GM12878 (cell line): Measurements from ENCODE around the gene SYNJ2. TPM values are rescaled to one million over a fixed set of nuclear protein-coding genes. Genes with fewer than 3 reads are reported as not detected.

Experiments used
- ATAC-seq: fragments of 200-7000 bp; cut with Tn5 transposase; 3 replicates; pipeline ENCODE4 v1.9.1; 2020; ENCODE audit warnings: mild to moderate bottlenecking, moderate library complexity
- BruUV-seq: library from RNA; stranded (reverse); fragments of 400-500 nt; replicated peaks from 2 replicates; lab custom pipeline; 2021; lab: Mats Ljungman, UMichigan
- CTCF ChIA-PET: fragments of 300-600 bp; sonication (Branson Sonifier 250); formaldehyde crosslinking; extraction: SDS; loops from one replicate; lab custom pipeline; 2021; ENCODE audit warnings: inconsistent platforms; lab: Yijun Ruan, JAX
- POLR2A ChIA-PET: fragments of 350-600 bp; formaldehyde crosslinking; extraction: SDS; loops from one replicate; lab custom pipeline; 2021; ENCODE audit warnings: inconsistent platforms; lab: Charles Lee
- RAD21 ChIA-PET: fragments of 300-600 bp; sonication (Branson Sonifier 250); formaldehyde crosslinking; loops from one replicate; lab custom pipeline; 2023; ENCODE audit warnings: antibody characterized with exemption; ENCODE audit not compliant: unreplicated experiment; lab: Charles Lee
- SMC1A ChIA-PET: fragments of 300-600 bp; sonication (Branson Sonifier 250); formaldehyde crosslinking; loops from one replicate; lab custom pipeline; 2023; ENCODE audit not compliant: unreplicated experiment, uncharacterized antibody; lab: Charles Lee
- DNase-seq: peaks from one replicate; pipeline ENCODE4 v3.0.0-alpha.2; 2011; ENCODE audit warnings: low read depth, low spot score
- FAIRE-seq: peaks from 3 replicates; lab custom pipeline; 2011; peaks lifted over from hg19 to GRCh38; lab: Jason Lieb, UNC
- H2AFZ ChIP-seq: 2 replicates; pipeline ENCODE4 v1.6.0; 2011; ENCODE audit warnings: low read depth, low read length, control low read depth; ENCODE audit not compliant: control insufficient read depth
- H3K27ac ChIP-seq: 2 replicates; pipeline ENCODE4 v1.5.1; 2011; ENCODE audit warnings: control low read depth; ENCODE audit not compliant: control insufficient read depth, insufficient read depth
- H3K27me3 ChIP-seq, 2 experiments: replicated peaks in 1 of 2; 2 replicates each; pipeline versions ENCODE4 v1.6.0 to v1.6.1; 2011; ENCODE audit warnings: low read length in 1 of 2; ENCODE audit not compliant: control insufficient read depth in 2 of 2, insufficient read depth in 2 of 2
- H3K36me3 ChIP-seq, 2 experiments: 2 replicates each; pipeline ENCODE4 v1.5.1; 2011; ENCODE audit warnings: low read length in 1 of 2; ENCODE audit not compliant: control insufficient read depth in 2 of 2, insufficient read depth in 2 of 2
- H3K4me1 ChIP-seq: 2 replicates; pipeline ENCODE4 v1.6.1; 2011; ENCODE audit warnings: mild to moderate bottlenecking, low read length, moderate library complexity, mixed read lengths; ENCODE audit not compliant: control insufficient read depth, insufficient read depth
- H3K4me2 ChIP-seq: 2 replicates; pipeline ENCODE4 v1.6.0; 2011; ENCODE audit warnings: control low read depth; ENCODE audit not compliant: control insufficient read depth, insufficient read depth
- H3K4me3 ChIP-seq: fragments of 200-600 bp; sonication (generic); 2 replicates; pipeline ENCODE4 v1.5.1; 2016
- H3K79me2 ChIP-seq: 2 replicates; pipeline ENCODE4 v1.6.0; 2011; ENCODE audit warnings: low read length; ENCODE audit not compliant: control insufficient read depth, insufficient read depth
- H3K9ac ChIP-seq: 2 replicates; pipeline ENCODE4 v1.8.0; 2011; ENCODE audit warnings: low read length, control low read depth, mixed read lengths; ENCODE audit not compliant: control insufficient read depth, insufficient read depth
- H3K9me3 ChIP-seq: replicated peaks from 3 replicates; pipeline ENCODE4 v1.5.1; 2011; ENCODE audit warnings: mild to moderate bottlenecking, low read length; ENCODE audit not compliant: control insufficient read depth, insufficient read depth
- H4K20me1 ChIP-seq: 2 replicates; pipeline ENCODE4 v1.6.0; 2011; ENCODE audit not compliant: control insufficient read depth, insufficient read depth
- HDAC2 ChIP-seq: fragments of 200-600 bp; sonication (generic); IDR thresholded peaks from 2 replicates; pipeline ENCODE4 v1.6.1; 2017
- PAX5 ChIP-seq: IDR thresholded peaks from 2 replicates; pipeline ENCODE4 v1.6.1; 2011; ENCODE audit warnings: low read depth, low read length, borderline replicate concordance
- POLR2AphosphoS2 ChIP-seq: IDR thresholded peaks from 2 replicates; pipeline ENCODE4 v1.6.1; 2011; ENCODE audit warnings: low read depth, mild to moderate bottlenecking, low read length, improper control_type of control experiment, moderate library complexity
- POU2F2 ChIP-seq: IDR thresholded peaks from 3 replicates; pipeline ENCODE4 v1.6.1; 2011; ENCODE audit warnings: low read depth, mild to moderate bottlenecking, low read length, borderline replicate concordance
- RB1 ChIP-seq: fragments of 450-650 bp; formaldehyde crosslinking; IDR thresholded peaks from 2 replicates; pipeline ENCODE4 v1.6.1; 2017; ENCODE audit warnings: mild to moderate bottlenecking, borderline replicate concordance
- RBBP5 ChIP-seq: fragments of 200-600 bp; sonication (generic); conservative IDR thresholded peaks from 2 replicates; pipeline ENCODE4 v1.6.1; 2016
- RUNX3 ChIP-seq: IDR thresholded peaks from 2 replicates; pipeline ENCODE4 v1.6.1; 2012; ENCODE audit warnings: low read length, inconsistent platforms
- TBL1XR1 ChIP-seq: IDR thresholded peaks from 2 replicates; pipeline ENCODE4 v1.6.1; 2012; ENCODE audit warnings: low read depth, low read length, improper control_type of control experiment
- TCF7 ChIP-seq: IDR thresholded peaks from 2 replicates; pipeline ENCODE4 v1.6.1; 2014; ENCODE audit warnings: antibody characterized with exemption, borderline replicate concordance
- USF2 ChIP-seq: IDR thresholded peaks from 2 replicates; pipeline ENCODE4 v1.6.1; 2011; ENCODE audit warnings: low read depth, low read length, improper control_type of control experiment, borderline replicate concordance
- ZBTB11 ChIP-seq: fragments of 450-650 bp; formaldehyde crosslinking; IDR thresholded peaks from 2 replicates; pipeline ENCODE4 v1.5.0; 2022; ENCODE audit warnings: mild to moderate bottlenecking, missing genetic modification characterization
- ZZZ3 ChIP-seq: IDR thresholded peaks from 2 replicates; pipeline ENCODE4 v1.6.1; 2011; ENCODE audit warnings: low read depth; ENCODE audit not compliant: control insufficient read depth, insufficient read length
- WGBS: methylation state at CpG from one replicate; pipeline ENCODE4 v1.1.6; 2016; ENCODE audit warnings: low lambda C conversion rate; ENCODE audit not compliant: insufficient replicate concordance, insufficient coverage; ENCODE audit errors: missing lambda C conversion rate; 5-methylcytosine and 5-hydroxymethylcytosine counted together
- in situ Hi-C: fragments of 300-500 bp; cut with MboI; formaldehyde crosslinking; loops from 9 replicates; pipeline ENCODE4 v1.14.3; 2018; ENCODE audit warnings: mixed read lengths
- intact Hi-C: fragments of 100-400 bp; cut with micrococcal nuclease; formaldehyde crosslinking; loops from one replicate; pipeline ENCODE4 v1.14.2; 2022; ENCODE audit not compliant: unreplicated experiment
- polyA plus RNA-seq, 11 experiments: library from polyadenylated mRNA; depleted of rRNA in 4 of 11; unstranded in 6 of 11; stranded (reverse) in 5 of 11; fragments of >200 nt; fragmentation: Nextera tagmentation in 4 of 11; fragmentation: Illumina TruSeq in 1 of 11; extraction: Ambion mirVana in 4 of 11; extraction: Trizol in 1 of 11; gene quantifications; 1 replicate in 1 of 11; 2 replicates in 10 of 11; pipeline versions ENCODE4 v1.2.1 to v1.2.3, GENCODE V29; 2011 to 2016; ENCODE audit warnings: inconsistent platforms in 2 of 11, missing spikeins in 2 of 11, low read depth in 1 of 11
- total RNA-seq, 4 experiments: library from RNA; depleted of rRNA in 3 of 4; stranded (reverse); fragments of >200 nt in 3 of 4; fragmentation: Illumina TruSeq in 1 of 4; extraction: Trizol in 1 of 4; gene quantifications; 2 replicates each; pipeline versions ENCODE4 v1.2.1 to v1.2.3, GENCODE V29; 2013 to 2021

Gene SYNJ2
- total and polyA plus RNA-seq, 10 of the 15 experiments (the other 5 are each of a cell fraction or from before 2014, with no cell fraction given): 0.11 to 1.8 (median 0.57) TPM

- H3K27ac ChIP-seq: no peak overlapping the region
- no peak for FAIRE-seq
Observed at GRCh38 chr6:158032354-158032733, 50.7 kb downstream of the SYNJ2 start.

GRCh38 chr6:158033077-158033750, 51.6 kb downstream of the SYNJ2 start:
- no peak overlapping the region for H3K27ac ChIP-seq
- no peaks in the 10 kb centered on the region for H3K9me3 ChIP-seq
- CTCF ChIA-PET: interaction anchor here (1.0 kb wide), 1 partner anchor 39 kb away, joined by 3 read pairs; no protein-coding TSS in a partner anchor
- no TSS peak for BruUV-seq
- intact Hi-C loops: no loop called here
- ATAC-seq (no peak), FAIRE-seq (no peak), DNase-seq (no peak)
- H3K4me3 ChIP-seq: no peak overlapping the region
- H4K20me1 ChIP-seq: no peaks in the 10 kb centered on the region
- H3K4me1 ChIP-seq: 0 out of 2 replicates have a peak, but pooled peaks cover 6% of the 10 kb centered on the region
- no peaks in the 10 kb centered on the region; a peak in 1 of 4 replicates for H3K36me3 ChIP-seq
- H3K4me2 ChIP-seq: no peak overlapping the region
- in situ Hi-C loops: no loop called here
- SMC1A ChIA-PET: interaction anchor here (0.8 kb wide), 1 partner anchor 9 kb away, joined by 3 read pairs; no protein-coding TSS in a partner anchor
- POLR2A ChIA-PET: no interaction called here
- 97% methylated on average over 30 of the region's 30 CpGs for WGBS
- RAD21 ChIA-PET: no interaction called here
- H3K9ac ChIP-seq: no peak overlapping the region
- H3K27me3 ChIP-seq: no peaks in the 10 kb centered on the region; a peak in 1 of 4 replicates
- no peak overlapping the region for H2AFZ ChIP-seq
- no peaks in the 10 kb centered on the region for H3K79me2 ChIP-seq
- TF ChIP-seq ZZZ3: no peak
- no peak for TF ChIP-seq POLR2AphosphoS2
- no peak for TF ChIP-seq TCF7
- no peak for TF ChIP-seq POU2F2
- TF ChIP-seq PAX5: no peak
- TF ChIP-seq RBBP5: no peak
- TF ChIP-seq ZBTB11 (CRISPR knock-in tag): no peak
- TF ChIP-seq RUNX3: no peak
- TF ChIP-seq TBL1XR1: no peak

More at GRCh38 chr6:158032354-158032733, 50.7 kb downstream of the SYNJ2 start:
- in situ Hi-C loops (no loop called here), intact Hi-C loops (no loop called here)
- POLR2A ChIA-PET: no interaction called here
- BruUV-seq: no TSS peak
- no peaks in the 10 kb centered on the region; a peak in 1 of 4 replicates for H3K36me3 ChIP-seq
- no peak overlapping the region for H3K9ac ChIP-seq
- H3K4me3 ChIP-seq: no peak overlapping the region
- no peak overlapping the region for H2AFZ ChIP-seq
- H4K20me1 ChIP-seq: no peaks in the 10 kb centered on the region
- H3K79me2 ChIP-seq: no peaks in the 10 kb centered on the region
- ATAC-seq (no peak), DNase-seq (no peak)
- CTCF ChIA-PET: interaction anchor here (0.6 to 1.3 kb wide), 3 partner anchors 40 to 450 kb away, joined by 4 to 5 read pairs (median 4); no protein-coding TSS in a partner anchor
- H3K4me2 ChIP-seq: no peak overlapping the region
- H3K27me3 ChIP-seq: no peaks in the 10 kb centered on the region; a peak in 1 of 4 replicates
- 0 out of 2 replicates have a peak, but pooled peaks cover 6% of the 10 kb centered on the region for H3K4me1 ChIP-seq
- no peaks in the 10 kb centered on the region for H3K9me3 ChIP-seq
- SMC1A ChIA-PET: interaction anchor here (1.3 kb wide), 1 partner anchor 30 kb away, joined by 3 read pairs; no protein-coding TSS in a partner anchor
- TF ChIP-seq USF2 (no peak), RB1 (no peak), HDAC2 (no peak)
- 96% methylated on average over 9 of the region's 9 CpGs for WGBS
- RAD21 ChIA-PET: no interaction called here
